Prostate gland (tissue), 2 donors: ENCODE data around the gene ABCA8. TPM values are rescaled to one million over a fixed set of nuclear protein-coding genes. Genes with fewer than 3 reads are reported as not detected.
A peak's percentile ranks its signal among the peaks of the same experiment; 100 is the strongest.

Experiments
- DNase-seq: peaks from one replicate; pipeline ENCODE4 v3.0.0-alpha.2; 2019; ENCODE audit warnings: low spot score
- H3K27ac ChIP-seq, 2 donors: fragments of 200-600 bp; sonication (generic); 2 replicates each; pipeline ENCODE4 v1.5.1; 2017 to 2019
- H3K27me3 ChIP-seq: fragments of 200-600 bp; sonication (generic); replicated peaks from 2 replicates; pipeline ENCODE4 v1.5.1; 2019; ENCODE audit not compliant: insufficient read depth
- H3K36me3 ChIP-seq, 2 donors: fragments of 200-600 bp; sonication (generic); 1 replicate in 1 of 2; 2 replicates in 1 of 2; pipeline versions ENCODE4 v1.5.1 to v1.8.1; 2017 to 2019
- H3K4me1 ChIP-seq: fragments of 200-600 bp; sonication (generic); replicated peaks from 2 replicates; pipeline ENCODE4 v1.5.1; 2019
- H3K4me3 ChIP-seq, 2 donors: fragments of 200-600 bp; sonication (generic); 2 replicates each; pipeline ENCODE4 v1.5.1; 2017 to 2019
- H3K9me3 ChIP-seq: fragments of 200-600 bp; sonication (generic); 2 replicates; pipeline ENCODE4 v1.5.1; 2017
- POLR2A ChIP-seq: fragments of 450-650 bp; IDR thresholded peaks from one replicate; pipeline ENCODE4 v1.6.1; 2016; ENCODE audit warnings: antibody characterized with exemption, mild to moderate bottlenecking
- POLR2AphosphoS5 ChIP-seq: sonication (generic); formaldehyde crosslinking; IDR thresholded peaks from one replicate; pipeline ENCODE4 v1.6.1; 2017; ENCODE audit warnings: antibody characterized with exemption
- WGBS: methylation state at CpG from one replicate; pipeline ENCODE4 v1.1.5; 2018; 5-methylcytosine and 5-hydroxymethylcytosine counted together
- intact Hi-C: fragments of 100-400 bp; cut with DNase I; formaldehyde crosslinking; loops from one replicate; pipeline ENCODE4 v1.14.2; 2022
- total RNA-seq, 2 donors: library from RNA; depleted of rRNA; stranded (reverse); fragments of >200 nt; gene quantifications; one replicate each; pipeline ENCODE4 v1.1.0, GENCODE V29; 2016
- TF ChIP-seq, protein P1 (sequence below), 4 experiments: fragments of 200-600 bp in 2 of 4; fragments of 450-650 bp in 2 of 4; sonication (generic) in 2 of 4; IDR thresholded peaks; 1 replicate in 3 of 4; 2 replicates in 1 of 4; pipeline ENCODE4 v1.5.1; 2016 to 2019; ENCODE audit warnings: antibody characterized with exemption in 4 of 4, mild to moderate bottlenecking in 2 of 4, moderate library complexity in 2 of 4

The ABCA8 gene
- total RNA-seq, 2 donors from 2014 or later: 7.8 to 111 TPM

DNA sequence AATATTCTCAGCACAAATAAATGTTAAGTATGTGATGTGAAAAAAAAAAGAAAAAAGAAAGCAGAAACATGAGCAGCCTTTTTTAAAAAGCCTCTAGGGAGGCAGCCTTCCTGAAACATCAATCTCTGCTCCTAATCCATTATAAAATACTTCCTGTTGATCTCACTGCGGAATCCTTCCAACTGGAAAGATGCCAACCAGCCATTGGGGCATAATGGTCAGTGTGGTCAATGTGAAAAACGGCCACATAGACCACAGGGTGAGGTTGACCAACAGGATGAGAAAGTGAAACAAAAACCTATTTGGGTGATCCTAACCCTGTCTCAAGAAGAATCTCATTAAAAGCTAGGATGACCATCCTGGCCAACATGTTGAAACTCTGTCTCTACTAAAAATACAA, 26.1 kb upstream of the ABCA8 start:
- no peak for DNase-seq
- H3K4me1 ChIP-seq: no peaks in the 10 kb centered on the region
- no peak overlapping the region for H3K27ac ChIP-seq
- no peaks in the 10 kb centered on the region for H3K36me3 ChIP-seq
- no peaks in the 10 kb centered on the region for H3K9me3 ChIP-seq
- 35% methylated on average over 2 of the region's 2 CpGs for WGBS
- no peak overlapping the region for H3K4me3 ChIP-seq
- intact Hi-C loops: no loop called here
- no peaks in the 10 kb centered on the region for H3K27me3 ChIP-seq
- no peak for TF ChIP-seq POLR2A
- TF ChIP-seq, protein P1, sequence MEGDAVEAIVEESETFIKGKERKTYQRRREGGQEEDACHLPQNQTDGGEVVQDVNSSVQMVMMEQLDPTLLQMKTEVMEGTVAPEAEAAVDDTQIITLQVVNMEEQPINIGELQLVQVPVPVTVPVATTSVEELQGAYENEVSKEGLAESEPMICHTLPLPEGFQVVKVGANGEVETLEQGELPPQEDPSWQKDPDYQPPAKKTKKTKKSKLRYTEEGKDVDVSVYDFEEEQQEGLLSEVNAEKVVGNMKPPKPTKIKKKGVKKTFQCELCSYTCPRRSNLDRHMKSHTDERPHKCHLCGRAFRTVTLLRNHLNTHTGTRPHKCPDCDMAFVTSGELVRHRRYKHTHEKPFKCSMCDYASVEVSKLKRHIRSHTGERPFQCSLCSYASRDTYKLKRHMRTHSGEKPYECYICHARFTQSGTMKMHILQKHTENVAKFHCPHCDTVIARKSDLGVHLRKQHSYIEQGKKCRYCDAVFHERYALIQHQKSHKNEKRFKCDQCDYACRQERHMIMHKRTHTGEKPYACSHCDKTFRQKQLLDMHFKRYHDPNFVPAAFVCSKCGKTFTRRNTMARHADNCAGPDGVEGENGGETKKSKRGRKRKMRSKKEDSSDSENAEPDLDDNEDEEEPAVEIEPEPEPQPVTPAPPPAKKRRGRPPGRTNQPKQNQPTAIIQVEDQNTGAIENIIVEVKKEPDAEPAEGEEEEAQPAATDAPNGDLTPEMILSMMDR (IDR thresholded peaks at IDR 0.05): no peak
- no peak for TF ChIP-seq POLR2AphosphoS5

DNA sequence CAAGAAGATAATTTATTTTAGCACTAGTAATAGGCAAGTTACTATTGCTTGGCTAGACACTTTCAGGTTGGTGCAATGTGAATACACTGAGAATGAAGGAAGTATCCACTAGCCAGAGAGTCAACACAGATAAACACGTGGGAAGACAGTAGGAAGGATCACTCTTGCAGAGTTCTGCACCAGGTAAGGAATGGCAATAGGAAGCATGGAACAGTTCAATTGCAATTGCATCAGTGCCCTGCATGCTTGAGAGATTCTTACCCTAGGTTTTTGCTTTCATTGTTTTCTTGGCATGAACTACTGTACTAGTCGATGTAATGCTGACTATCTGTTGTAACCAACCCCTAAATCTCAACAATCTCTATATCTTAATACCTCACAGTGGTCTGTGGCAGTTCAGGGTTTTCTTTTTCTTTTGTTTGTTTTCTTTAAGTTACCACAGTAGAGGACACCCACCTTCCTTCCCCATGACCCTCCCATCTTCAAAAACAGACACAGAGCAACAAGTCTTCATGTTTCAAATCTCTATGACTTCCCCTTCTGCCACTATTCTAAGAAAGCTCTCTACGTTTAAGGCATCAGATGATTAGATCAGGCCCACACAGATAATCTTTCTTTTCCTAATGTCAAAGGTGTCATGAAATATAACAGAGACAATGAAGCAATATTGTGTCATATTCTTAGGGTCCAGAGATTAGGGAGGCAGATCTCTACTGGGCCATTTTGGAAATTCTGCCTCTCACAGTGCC, 18.1 kb upstream of the ABCA8 start:
- Histone ChIP-seq H3K4me1 (no peaks in the 10 kb centered on the region), H3K27me3 (no peaks in the 10 kb centered on the region), H3K36me3 (no peaks in the 10 kb centered on the region), H3K9me3 (no peaks in the 10 kb centered on the region), H3K27ac (no peak overlapping the region), H3K4me3 (no peak overlapping the region)
- WGBS: 51% methylated on average over 3 of the region's 3 CpGs
- no peak for DNase-seq
- TF ChIP-seq POLR2AphosphoS5 (no peak), POLR2A (no peak)
- TF ChIP-seq, protein P1 (IDR thresholded peaks at IDR 0.05): no peak
- intact Hi-C loops: loop anchor here (5.0 kb wide), 1 partner anchor 196 kb away; no protein-coding TSS in a partner anchor

DNA sequence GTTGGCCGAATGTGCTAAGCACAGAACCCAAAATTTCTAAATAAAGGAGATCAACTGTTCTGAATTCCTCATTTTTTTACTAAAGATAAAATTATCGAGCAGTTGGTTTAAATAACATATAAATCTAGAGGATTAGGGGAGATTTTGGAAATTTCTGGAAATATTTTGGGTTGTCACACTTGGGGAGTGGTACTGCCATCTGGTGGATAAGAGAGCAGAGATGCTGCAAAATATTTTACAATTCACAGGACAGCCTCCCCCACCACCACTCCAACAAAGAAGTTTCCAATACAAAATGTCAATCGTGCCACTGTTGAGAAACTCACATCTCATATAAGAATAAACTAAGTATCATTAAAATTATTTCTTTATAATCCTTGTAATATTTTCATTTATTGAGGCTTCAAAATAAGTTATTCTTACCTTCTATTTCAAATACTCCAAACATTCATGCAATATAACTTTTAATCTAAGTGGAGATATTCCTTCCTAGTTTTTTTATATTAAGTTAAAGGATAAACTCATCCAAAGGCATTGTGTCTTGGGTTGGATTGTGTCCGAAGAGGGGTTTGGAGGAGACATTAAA, 17.0 kb upstream of the ABCA8 start:
- TF ChIP-seq, protein P1 (IDR thresholded peaks at IDR 0.05): peak in 3 of 4 experiments; percentile 43 to 62 (median 59)
- TF ChIP-seq POLR2AphosphoS5: no peak
- WGBS: 55% methylated on average over 4 of the region's 4 CpGs
- no peak overlapping the region for H3K4me3 ChIP-seq
- no peak overlapping the region for H3K27ac ChIP-seq
- no peaks in the 10 kb centered on the region for H3K9me3 ChIP-seq
- DNase-seq: no peak
- H3K36me3 ChIP-seq: no peaks in the 10 kb centered on the region
- no peaks in the 10 kb centered on the region for H3K4me1 ChIP-seq
- H3K27me3 ChIP-seq: no peaks in the 10 kb centered on the region
- intact Hi-C loops: loop anchor here (5.0 kb wide), 1 partner anchor 195 kb away; no protein-coding TSS in a partner anchor

DNA sequence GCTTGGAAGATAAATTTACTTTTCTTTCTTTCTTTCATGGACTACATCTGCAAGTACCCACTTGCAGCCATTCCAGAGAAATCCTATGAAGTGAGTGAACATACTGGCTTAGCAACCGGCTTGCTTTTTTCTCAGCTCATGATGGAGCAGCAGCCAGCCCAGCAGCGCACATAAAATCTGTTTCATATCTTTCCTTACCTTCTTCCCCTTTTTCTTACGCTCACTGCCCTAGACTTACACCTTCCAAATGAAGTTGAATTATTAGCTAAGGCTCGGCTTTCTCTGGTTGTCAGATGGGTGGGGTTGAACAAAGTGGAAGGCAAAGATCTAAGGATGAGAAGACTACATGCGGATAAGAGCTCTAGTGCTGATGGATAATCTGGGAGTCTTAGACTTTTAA, 13.9 kb upstream of the ABCA8 start:
- Histone ChIP-seq H3K4me3 (no peak overlapping the region), H3K9me3 (no peaks in the 10 kb centered on the region), H3K27ac (no peak overlapping the region), H3K4me1 (no peaks in the 10 kb centered on the region), H3K36me3 (no peaks in the 10 kb centered on the region), H3K27me3 (no peaks in the 10 kb centered on the region)
- TF ChIP-seq POLR2A (no peak), POLR2AphosphoS5 (no peak)
- TF ChIP-seq, protein P1 (IDR thresholded peaks at IDR 0.05): no peak
- intact Hi-C loops: no loop called here
- 53% methylated on average over 5 of the region's 5 CpGs for WGBS
- no peak for DNase-seq

DNA sequence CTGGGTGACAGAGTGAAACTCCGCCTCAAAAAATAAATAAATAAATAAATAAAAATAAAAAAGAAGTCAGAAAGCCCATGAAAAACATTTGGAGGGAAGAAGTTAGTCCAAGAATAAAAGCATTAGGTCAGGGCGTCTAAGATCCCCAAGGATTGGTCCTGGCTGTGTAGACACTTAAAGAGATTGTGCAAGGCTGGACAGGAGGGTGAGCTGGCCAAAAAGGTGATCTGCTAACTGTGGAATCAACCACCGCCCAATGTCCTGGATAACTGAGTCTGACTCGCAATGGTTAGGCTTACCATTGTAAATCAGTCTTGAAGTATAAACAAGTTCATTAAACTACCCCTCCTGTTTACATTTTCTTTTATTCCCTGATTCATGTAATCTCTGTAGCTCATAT, 8.8 kb upstream of the ABCA8 start:
- Histone ChIP-seq H3K9me3 (no peaks in the 10 kb centered on the region), H3K4me1 (no peaks in the 10 kb centered on the region), H3K36me3 (no peaks in the 10 kb centered on the region), H3K4me3 (no peak overlapping the region), H3K27me3 (no peaks in the 10 kb centered on the region), H3K27ac (no peak overlapping the region)
- 92% methylated on average over 4 of the region's 4 CpGs for WGBS
- no peak for DNase-seq
- intact Hi-C loops: no loop called here
- TF ChIP-seq, protein P1 (IDR thresholded peaks at IDR 0.05): no peak
- TF ChIP-seq POLR2AphosphoS5 (no peak), POLR2A (no peak)
